ENCODE measurements around the gene PPP1R26.

PPP1R26 gene

GRCh38 chr9:135490166-135490870 lies 10.7 kb downstream of the PPP1R26 start:
- no peak for DNase-seq

- DNase-seq, result no peak
Measured at GRCh38 chr9:135490980-135491464, 11.4 kb downstream of the PPP1R26 start.

GRCh38 chr9:135491764-135492163 lies 12.2 kb downstream of the PPP1R26 start:
- DNase-seq, result no peak

GRCh38 chr9:135492886-135493669 lies 13.5 kb downstream of the PPP1R26 start:
- DNase-seq, result no peak

- DNase-seq, result no peak
Measured at GRCh38 chr9:135494791-135495559, 15.4 kb downstream of the PPP1R26 start.

- no peak for DNase-seq
Measured at GRCh38 chr9:135498381-135499126, 19.0 kb downstream of the PPP1R26 start.

- DNase-seq, result peak; percentile 9
Measured at GRCh38 chr9:135499326-135500070, 19.9 kb downstream of the PPP1R26 start.

GRCh38 chr9:135500071-135500524 lies 20.5 kb downstream of the PPP1R26 start:
- DNase-seq, result no peak

GRCh38 chr9:135500525-135501260 lies 21.1 kb downstream of the PPP1R26 start, which contains the start of gene MRPS2:
TSS of gene MRPS2 (plus strand) at chr9:135500682. CDS start at chr9:135500711, 29 bp downstream.
- DNase-seq, result no peak

GRCh38 chr9:135501261-135502167 lies 21.9 kb downstream of the PPP1R26 start:
- DNase-seq, result no peak

GRCh38 chr9:135502168-135502872 lies 22.7 kb downstream of the PPP1R26 start:
- no peak for DNase-seq

GRCh38 chr9:135502873-135503321 lies 23.3 kb downstream of the PPP1R26 start:
- DNase-seq, result no peak

- DNase-seq, result no peak
Measured at GRCh38 chr9:135503371-135504261, 24.0 kb downstream of the PPP1R26 start.

- DNase-seq, result no peak
Measured at GRCh38 chr9:135504262-135505243, 25.0 kb downstream of the PPP1R26 start.

- DNase-seq, result no peak
Measured at GRCh38 chr9:135505406-135506187, 26.0 kb downstream of the PPP1R26 start.
